Activated CD8-positive, alpha-beta T cell treated with anti-CD3 and anti-CD28 coated beads, Interleukin-2, amount 10 ng/mL, durations not matched to agents 7 days and 5 days (primary cell): ENCODE measurements around the gene CSNK1A1. TPM values are rescaled to one million over a fixed set of nuclear protein-coding genes. Genes with fewer than 3 reads are reported as not detected.
"Not testable (repeated sequence)": the region's sequence is repeated elsewhere in the genome, so short reads cannot be mapped to it uniquely, and the experiment has no call there.

Experiments used
- ATAC-seq: fragments of 150-1000 bp; cut with Tn5 transposase; one replicate; pipeline ENCODE4 v1.10.0; 2021; ENCODE audit warnings: moderate library complexity
- CTCF ChIA-PET: fragments of 350-600 bp; sonication (Branson Sonifier 250); formaldehyde crosslinking; loops from one replicate; lab custom pipeline; 2021; ENCODE audit warnings: antibody characterized with exemption; lab: Charles Lee
- POLR2A ChIA-PET: fragments of 350-600 bp; sonication (Branson Sonifier 250); formaldehyde crosslinking; loops from one replicate; lab custom pipeline; 2021; ENCODE audit warnings: antibody characterized with exemption; lab: Charles Lee
- DNase-seq: peaks from one replicate; pipeline ENCODE4 v3.0.0-alpha.2; 2020
- H3K27ac Mint-ChIP-seq: one replicate; pipeline ENCODE4 v1.8.0; 2021; ENCODE audit warnings: mild to moderate bottlenecking, mixed read lengths
- H3K27me3 Mint-ChIP-seq: one replicate; pipeline ENCODE4 v1.8.0; 2021; ENCODE audit warnings: low read depth, mixed read lengths
- H3K36me3 Mint-ChIP-seq: one replicate; pipeline ENCODE4 v1.8.0; 2021; ENCODE audit warnings: low read depth, mixed read lengths
- H3K4me1 Mint-ChIP-seq: one replicate; pipeline ENCODE4 v1.8.0; 2021; ENCODE audit warnings: low read depth, mixed read lengths
- H3K4me3 Mint-ChIP-seq: one replicate; pipeline ENCODE4 v1.8.0; 2021; ENCODE audit warnings: mild to moderate bottlenecking, mixed read lengths
- H3K9me3 Mint-ChIP-seq: one replicate; pipeline ENCODE4 v1.8.0; 2022; ENCODE audit warnings: mixed read lengths; ENCODE audit not compliant: insufficient read depth
- total RNA-seq, 2 experiments: library from RNA; stranded (reverse); gene quantifications; one replicate each; pipeline ENCODE4 v1.2.3, GENCODE V29; 2021

The CSNK1A1 gene
- total RNA-seq, 2 experiments from 2014 or later, result 163 to 177 TPM

DNA sequence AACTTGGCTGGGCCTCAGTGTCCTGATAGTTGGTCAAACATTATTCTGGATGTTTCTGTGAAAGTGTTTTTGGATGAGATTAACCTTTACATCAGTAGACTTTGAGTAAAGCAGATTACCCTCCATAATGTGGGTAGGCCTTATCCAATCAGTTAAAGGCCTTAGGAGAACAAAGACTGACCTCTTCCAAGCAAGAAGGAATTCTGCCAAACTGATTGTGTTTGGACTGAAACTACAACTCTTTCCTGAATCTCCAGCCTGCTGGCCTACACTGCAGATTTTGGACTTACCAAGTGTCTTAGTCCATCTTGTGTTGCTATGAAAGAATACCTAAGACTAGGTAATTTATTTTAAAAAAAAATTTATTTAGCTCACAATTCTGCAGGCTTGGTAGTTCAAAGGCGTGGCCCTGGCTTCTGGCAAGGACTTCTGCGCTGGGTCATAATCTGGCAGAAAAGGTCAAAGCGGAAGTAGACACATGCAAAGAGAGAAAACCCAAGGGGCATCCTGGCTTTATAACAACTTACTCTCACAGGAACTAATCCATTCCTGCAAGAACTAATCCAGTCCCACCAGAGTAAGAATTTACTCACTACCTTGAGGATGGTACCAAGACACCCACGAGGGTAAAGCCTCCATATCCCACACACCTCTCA lies 21.5 kb upstream of the CSNK1A1 start:
- H3K4me1 Mint-ChIP-seq, result peaks cover 14% of the 10 kb centered on the region
- peaks cover 2% of the 10 kb centered on the region for H3K36me3 Mint-ChIP-seq
- no peaks in the 10 kb centered on the region for H3K27me3 Mint-ChIP-seq
- ChIA-PET CTCF (interaction anchor here (2.2 kb wide), 1 partner anchor 10 kb away, joined by 8 read pairs; no protein-coding TSS in a partner anchor), POLR2A (no interaction called here)
- ATAC-seq (no peak), DNase-seq (no peak)
- H3K27ac Mint-ChIP-seq, result no peak overlapping the region
- no peaks in the 10 kb centered on the region for H3K9me3 Mint-ChIP-seq
- H3K4me3 Mint-ChIP-seq, result no peak overlapping the region

DNA sequence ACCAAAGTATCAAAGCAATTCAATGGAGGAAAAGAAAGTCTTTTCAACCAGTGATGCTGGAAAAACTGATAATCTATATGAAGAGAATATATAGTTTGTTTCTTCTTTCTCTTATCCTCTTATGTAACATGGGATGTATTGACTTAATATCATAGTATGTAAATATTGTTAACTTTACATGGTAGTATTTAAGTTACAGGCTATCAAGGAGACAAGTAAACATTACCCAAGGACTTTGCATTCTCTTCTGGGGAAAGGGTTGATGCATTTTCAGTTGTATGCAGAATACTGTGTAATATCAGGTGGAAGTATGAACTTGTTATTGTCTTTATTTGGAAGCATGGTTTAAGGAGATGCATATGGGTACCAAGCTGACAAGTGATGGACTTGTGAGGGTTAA lies 20.9 kb upstream of the CSNK1A1 start:
- peaks cover 14% of the 10 kb centered on the region for H3K4me1 Mint-ChIP-seq
- no peak overlapping the region for H3K4me3 Mint-ChIP-seq
- peaks cover 2% of the 10 kb centered on the region for H3K36me3 Mint-ChIP-seq
- H3K27ac Mint-ChIP-seq, result no peak overlapping the region
- no peaks in the 10 kb centered on the region for H3K9me3 Mint-ChIP-seq
- DNase-seq (no peak), ATAC-seq (no peak)
- CTCF ChIA-PET, result interaction anchor here (2.2 kb wide), 1 partner anchor 9 kb away, joined by 8 read pairs; no protein-coding TSS in a partner anchor
- POLR2A ChIA-PET, result no interaction called here
- H3K27me3 Mint-ChIP-seq, result no peaks in the 10 kb centered on the region

DNA sequence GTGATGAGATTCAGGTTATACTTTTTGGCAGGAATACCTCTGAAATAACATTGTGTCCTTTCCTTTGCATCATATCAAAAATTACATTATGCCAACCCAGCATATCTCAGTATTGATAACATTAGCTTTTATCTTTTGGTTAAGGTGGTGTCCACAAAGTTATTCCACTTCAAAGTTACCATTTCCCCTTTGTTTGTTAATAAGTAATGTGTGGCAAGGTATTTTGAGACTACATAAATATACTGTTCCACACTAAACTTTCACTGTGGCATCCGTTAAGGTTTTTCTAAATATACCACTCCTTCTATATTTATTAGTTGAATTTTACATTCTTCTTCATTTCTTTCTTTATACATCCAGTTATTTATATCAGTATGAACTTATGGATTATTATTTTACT lies 16.0 kb upstream of the CSNK1A1 start:
- ChIA-PET POLR2A (no interaction called here), CTCF (interaction anchor here (1.0 to 3.6 kb wide), 5 partner anchors 16 to 200 kb away, joined by 3 to 39 read pairs (median 12); partner anchors contain the start of gene CSNK1A1)
- Mint-ChIP-seq H3K36me3 (no peaks in the 10 kb centered on the region), H3K27me3 (no peaks in the 10 kb centered on the region), H3K27ac (no peak overlapping the region), H3K9me3 (no peaks in the 10 kb centered on the region), H3K4me3 (no peak overlapping the region), H3K4me1 (peaks cover 7% of the 10 kb centered on the region)
- DNase-seq (no peak), ATAC-seq (no peak)

DNA sequence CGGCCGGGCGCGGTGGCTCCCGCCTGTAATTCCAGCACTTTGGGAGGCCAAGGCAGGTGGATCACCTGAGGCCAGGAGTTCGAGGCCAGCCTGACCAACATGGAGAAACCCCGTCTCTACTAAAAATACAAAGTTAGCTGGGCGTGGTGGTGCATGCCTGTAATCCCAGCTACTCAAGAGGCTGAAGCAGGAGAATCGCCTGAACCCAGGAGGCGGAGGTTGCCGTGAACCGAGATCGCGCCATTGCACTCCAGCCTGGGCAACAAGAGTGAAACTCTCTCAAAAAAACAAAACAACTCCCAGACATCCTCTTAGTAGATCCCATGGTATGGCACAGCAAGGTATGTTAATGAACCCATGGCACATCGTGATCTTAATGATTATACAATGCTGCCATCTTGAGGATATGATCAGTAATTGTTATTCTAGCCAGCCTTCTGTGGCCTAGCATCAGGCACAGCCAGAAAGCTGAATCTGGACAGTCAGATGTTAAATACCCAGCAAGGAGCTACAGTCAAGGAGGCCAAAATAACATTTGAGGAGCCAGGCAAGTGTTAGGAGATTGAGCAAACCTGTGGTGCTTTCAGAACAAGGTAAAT lies 13.4 kb upstream of the CSNK1A1 start:
- peaks cover 11% of the 10 kb centered on the region for H3K4me1 Mint-ChIP-seq
- ATAC-seq, result peak; percentile 96

DNA sequence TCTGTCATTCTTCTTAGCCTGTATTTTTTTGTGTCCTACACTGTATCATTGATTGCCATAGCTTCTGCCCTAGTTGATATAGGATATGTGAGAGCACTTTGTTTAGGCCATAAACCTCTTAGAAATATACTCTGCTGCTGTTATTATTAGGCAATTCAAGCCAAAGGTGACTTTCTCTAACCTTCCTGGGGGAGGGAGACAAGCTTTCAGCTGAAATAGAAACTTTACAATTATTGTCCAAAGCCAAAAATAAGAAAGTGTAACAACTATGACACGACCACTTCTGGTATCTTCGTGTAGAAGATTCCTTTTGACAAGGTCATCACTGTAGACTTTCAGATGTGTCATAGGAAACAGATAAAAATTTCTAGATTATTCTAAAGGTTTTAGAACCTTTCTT lies 12.2 kb upstream of the CSNK1A1 start:
- Mint-ChIP-seq H3K27me3 (no peaks in the 10 kb centered on the region), H3K36me3 (no peaks in the 10 kb centered on the region), H3K4me1 (peaks cover 11% of the 10 kb centered on the region), H3K4me3 (no peak overlapping the region), H3K9me3 (no peaks in the 10 kb centered on the region), H3K27ac (no peak overlapping the region)
- ChIA-PET CTCF (interaction anchor here (0.8 to 5.3 kb wide), 17 partner anchors 8 to 247 kb away, joined by 3 to 44 read pairs (median 5); partner anchors contain the start of gene CSNK1A1), POLR2A (interaction anchor here (0.8 kb wide), 1 partner anchor 14 kb away, joined by 5 read pairs; no protein-coding TSS in a partner anchor)
- DNase-seq (no peak), ATAC-seq (no peak)

More for the DNA sequence above, 13.4 kb upstream of the CSNK1A1 start:
- H3K27me3 Mint-ChIP-seq, H3K4me3 Mint-ChIP-seq, H3K36me3 Mint-ChIP-seq, POLR2A ChIA-PET, H3K9me3 Mint-ChIP-seq, H3K27ac Mint-ChIP-seq: not testable (repeated sequence)
- DNase-seq, result peak; percentile 28
- CTCF ChIA-PET, result interaction anchor here (0.6 to 5.3 kb wide), 26 partner anchors 12 to 231 kb away, joined by 3 to 44 read pairs (median 4); partner anchors contain the start of genes CSNK1A1 and PCYOX1L

DNA sequence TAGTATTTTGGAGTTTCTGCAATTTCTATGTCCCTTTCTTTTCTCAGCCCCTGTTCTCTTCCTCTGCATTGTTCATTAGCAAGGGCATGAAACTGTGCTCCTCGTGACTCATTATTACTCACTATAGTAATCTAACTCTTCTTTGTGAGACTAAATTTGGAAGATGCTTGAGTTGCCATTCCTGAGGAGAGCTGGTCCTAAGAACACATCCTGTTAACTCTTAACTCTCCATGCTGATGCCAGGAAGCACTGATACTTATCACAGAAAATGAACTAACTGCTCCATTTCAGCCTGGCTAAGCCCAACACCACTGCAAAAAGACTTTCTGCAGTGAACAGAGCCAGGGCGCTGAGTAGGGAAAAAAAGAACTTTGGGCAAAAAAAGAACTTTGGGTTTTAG lies 10.6 kb upstream of the CSNK1A1 start:
- H3K9me3 Mint-ChIP-seq, result no peaks in the 10 kb centered on the region
- peaks cover 11% of the 10 kb centered on the region for H3K4me1 Mint-ChIP-seq
- ATAC-seq (no peak), DNase-seq (no peak)
- ChIA-PET CTCF (interaction anchor here (1.0 to 5.3 kb wide), 9 partner anchors 11 to 196 kb away, joined by 3 to 44 read pairs (median 10); partner anchors contain the start of gene CSNK1A1), POLR2A (interaction anchor here (0.5 to 1.1 kb wide), 4 partner anchors 10 to 157 kb away, joined by 3 to 7 read pairs (median 3); partner anchors contain the start of gene CSNK1A1)
- H3K36me3 Mint-ChIP-seq, result no peaks in the 10 kb centered on the region
- H3K4me3 Mint-ChIP-seq, result no peak overlapping the region
- H3K27me3 Mint-ChIP-seq, result no peaks in the 10 kb centered on the region
- no peak overlapping the region for H3K27ac Mint-ChIP-seq

DNA sequence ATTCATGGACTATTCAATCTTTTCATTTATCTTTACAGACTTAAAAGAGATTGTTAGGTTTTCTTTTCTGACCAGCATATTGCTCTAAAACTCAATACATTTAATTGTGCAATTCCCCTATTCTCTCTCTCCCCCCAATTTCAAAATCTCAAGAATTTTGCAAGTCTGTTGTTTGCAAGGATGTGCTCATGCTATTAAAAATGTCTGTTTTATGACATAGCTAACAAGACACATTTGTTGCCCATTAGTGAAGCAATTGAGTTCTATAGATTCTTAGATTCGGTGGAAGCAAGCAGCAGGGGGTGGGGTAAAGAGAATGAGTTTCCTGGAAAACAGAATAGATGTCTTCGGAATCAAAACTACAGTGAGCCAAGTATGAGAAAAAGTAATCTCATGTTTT lies 8.5 kb upstream of the CSNK1A1 start:
- Mint-ChIP-seq H3K36me3 (no peaks in the 10 kb centered on the region), H3K27ac (no peak overlapping the region), H3K27me3 (no peaks in the 10 kb centered on the region), H3K4me3 (no peak overlapping the region), H3K4me1 (peaks cover 11% of the 10 kb centered on the region), H3K9me3 (no peaks in the 10 kb centered on the region)
- ATAC-seq, result no peak
- ChIA-PET CTCF (no interaction called here), POLR2A (no interaction called here)
- DNase-seq, result no peak

DNA sequence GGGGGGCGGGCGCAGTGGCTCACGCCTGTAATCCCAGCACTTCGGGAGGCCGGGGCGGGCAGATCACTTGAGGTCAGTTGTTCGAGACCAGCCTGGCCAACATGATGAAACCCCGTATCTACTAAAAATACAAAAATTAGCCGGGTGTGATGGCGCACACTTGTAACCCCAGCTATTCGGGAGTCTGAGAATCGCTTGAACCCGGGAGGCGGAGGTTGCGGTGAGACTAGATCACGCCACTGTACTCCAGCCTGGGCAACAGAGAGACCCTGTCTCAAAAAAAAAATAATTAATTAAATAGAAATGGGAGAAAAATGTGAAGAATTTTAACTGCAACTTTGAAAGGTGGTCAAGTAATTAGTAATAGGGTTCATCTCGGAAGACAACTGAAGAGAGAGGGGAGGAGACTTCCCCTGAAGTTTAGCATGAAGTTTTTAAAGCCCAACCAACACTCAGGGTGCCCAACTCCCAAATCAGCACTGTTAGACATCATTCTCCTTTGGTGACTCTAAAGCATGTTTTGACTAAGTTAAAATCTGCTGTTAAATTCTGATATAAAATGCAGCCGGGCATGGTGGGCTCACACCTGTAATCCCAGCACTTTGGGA lies 1.4 kb upstream of the CSNK1A1 start:
- no peak for DNase-seq
- H3K4me1 Mint-ChIP-seq, result peaks cover 21% of the 10 kb centered on the region
- CTCF ChIA-PET, result interaction anchor here (0.9 to 3.1 kb wide), 9 partner anchors 13 to 241 kb away, joined by 3 to 20 read pairs (median 4); partner anchors contain the start of gene PCYOX1L
- no peak for ATAC-seq
- H3K27ac Mint-ChIP-seq, result no peak overlapping the region
- no peak overlapping the region for H3K4me3 Mint-ChIP-seq
- POLR2A ChIA-PET, result interaction anchor here (0.7 to 3.7 kb wide), 2 partner anchors 195 to 207 kb away, joined by 3 to 26 read pairs; partner anchors contain the start of genes GRPEL2 and PCYOX1L
- H3K36me3 Mint-ChIP-seq, result peaks cover 31% of the 10 kb centered on the region
- no peaks in the 10 kb centered on the region for H3K9me3 Mint-ChIP-seq
- no peaks in the 10 kb centered on the region for H3K27me3 Mint-ChIP-seq

DNA sequence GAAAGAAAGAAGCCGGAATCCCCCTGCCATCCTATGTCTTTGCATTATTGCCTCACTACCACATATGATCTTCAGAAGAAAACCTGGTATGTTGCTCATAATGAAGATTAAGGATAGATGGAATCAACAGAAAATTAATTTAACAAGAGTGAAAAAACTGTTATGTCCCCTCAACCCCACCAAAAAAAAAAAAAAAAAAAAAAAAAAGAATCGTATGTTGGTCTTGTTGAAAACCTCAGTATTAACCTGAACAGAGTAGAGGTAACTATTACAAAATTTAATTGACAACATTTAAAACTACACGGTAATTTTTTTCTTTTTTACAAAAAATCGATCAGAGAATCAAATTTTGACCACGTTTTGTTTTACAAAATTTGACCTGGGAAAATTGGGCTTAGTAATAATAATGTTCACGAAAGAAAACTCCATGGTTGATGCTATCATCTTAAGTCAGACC lies 827 bp upstream of the CSNK1A1 start:
- ATAC-seq, result no peak
- CTCF ChIA-PET, result interaction anchor here (0.9 to 3.1 kb wide), 20 partner anchors 9 to 240 kb away, joined by 3 to 20 read pairs (median 4); partner anchors contain the start of gene PCYOX1L
- Mint-ChIP-seq H3K27me3 (no peaks in the 10 kb centered on the region), H3K4me1 (peaks cover 27% of the 10 kb centered on the region), H3K4me3 (peak overlapping the region; percentile 96), H3K27ac (peak overlapping the region; percentile 99), H3K9me3 (no peaks in the 10 kb centered on the region), H3K36me3 (peaks cover 37% of the 10 kb centered on the region)
- no peak for DNase-seq
- POLR2A ChIA-PET, result interaction anchor here (0.5 to 3.7 kb wide), 12 partner anchors 9 to 1770 kb away, joined by 3 to 26 read pairs (median 3); partner anchors contain the start of genes GRPEL2, PCYOX1L and RPS14

DNA sequence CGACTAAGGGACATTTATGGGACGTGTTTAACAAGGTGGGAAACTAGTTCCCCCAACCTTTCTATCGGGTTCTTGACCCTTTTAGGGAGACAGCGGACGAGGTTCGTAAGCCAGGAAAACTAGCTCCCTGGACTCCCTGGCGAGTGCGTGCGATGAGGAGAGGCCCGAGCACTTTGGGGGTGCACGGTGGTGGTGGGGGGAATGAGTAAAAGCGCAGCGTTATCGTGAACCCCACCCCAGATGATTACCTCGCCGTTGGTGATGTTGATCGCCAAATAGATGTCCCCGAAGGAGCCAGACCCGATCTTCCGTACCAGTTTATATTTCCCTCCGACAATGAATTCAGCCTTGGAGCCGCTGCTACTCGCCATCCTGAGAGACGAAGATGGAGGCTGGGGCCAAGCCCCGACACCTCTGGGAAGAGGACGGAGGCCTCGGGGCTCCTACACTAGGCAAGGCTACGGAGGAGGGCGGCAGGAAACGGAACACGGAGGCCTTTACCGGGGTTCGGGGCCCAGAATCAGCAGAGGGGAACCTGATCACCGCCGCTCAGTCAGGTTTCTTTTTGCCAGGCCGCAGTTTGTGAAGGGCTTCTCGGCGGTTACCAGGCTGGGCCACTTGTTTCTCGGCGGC lies 529 bp downstream of the CSNK1A1 start:
- H3K4me3 Mint-ChIP-seq, result peak overlapping the region; percentile 96
- DNase-seq (no peak), ATAC-seq (peak; percentile 16)
- POLR2A ChIA-PET, result interaction anchor here (0.6 to 3.7 kb wide), 20 partner anchors 8 to 899 kb away, joined by 3 to 26 read pairs (median 4); partner anchors contain the start of genes CD74, GRPEL2, PCYOX1L and RPS14
- CTCF ChIA-PET, result interaction anchor here (0.8 to 3.1 kb wide), 19 partner anchors 8 to 234 kb away, joined by 3 to 20 read pairs (median 4); partner anchors contain the start of gene PCYOX1L
- H3K4me1 Mint-ChIP-seq, result peaks cover 37% of the 10 kb centered on the region
- no peaks in the 10 kb centered on the region for H3K9me3 Mint-ChIP-seq
- peaks cover 47% of the 10 kb centered on the region for H3K36me3 Mint-ChIP-seq
- H3K27ac Mint-ChIP-seq, result peak overlapping the region; percentile 99
- no peaks in the 10 kb centered on the region for H3K27me3 Mint-ChIP-seq

DNA sequence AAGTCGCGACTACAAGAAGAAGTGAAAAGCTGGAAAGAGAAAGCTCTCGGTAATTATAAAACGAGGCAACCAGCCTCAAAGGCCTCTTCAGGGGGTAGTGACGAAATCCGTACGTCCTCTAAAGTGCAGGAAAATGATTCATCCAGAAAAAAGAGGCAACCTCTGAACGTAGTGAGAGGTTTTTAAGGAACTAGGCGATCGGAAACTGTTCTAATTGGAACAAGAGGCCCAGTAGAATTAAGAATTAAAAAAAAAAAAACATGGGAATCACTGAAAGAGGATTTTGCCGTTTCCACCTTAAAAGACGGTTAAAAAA lies 1.0 kb downstream of the CSNK1A1 start:
- Mint-ChIP-seq H3K4me3 (peak overlapping the region; percentile 96), H3K27me3 (no peaks in the 10 kb centered on the region), H3K4me1 (peaks cover 41% of the 10 kb centered on the region), H3K9me3 (no peaks in the 10 kb centered on the region), H3K36me3 (peaks cover 51% of the 10 kb centered on the region), H3K27ac (peak overlapping the region; percentile 99)
- DNase-seq (no peak), ATAC-seq (no peak)
- POLR2A ChIA-PET, result interaction anchor here (0.6 to 3.7 kb wide), 12 partner anchors 13 to 863 kb away, joined by 3 to 26 read pairs (median 5); partner anchors contain the start of genes CD74, GRPEL2 and PCYOX1L
- CTCF ChIA-PET, result interaction anchor here (1.1 to 3.1 kb wide), 6 partner anchors 11 to 39 kb away, joined by 3 to 20 read pairs (median 4); no protein-coding TSS in a partner anchor
